Left lobe of liver (tissue), 2 donors: Measurements from ENCODE around the gene C5orf34. TPM values are rescaled to one million over a fixed set of nuclear protein-coding genes. Genes with fewer than 3 reads are reported as not detected.
A peak's percentile ranks its signal among the peaks of the same experiment; 100 is the strongest.
"Not testable (repeated sequence)": the region's sequence is repeated elsewhere in the genome, so short reads cannot be mapped to it uniquely, and the experiment has no call there.

ENCODE experiments used
- ATAC-seq: fragments of 200-7000 bp; cut with Tn5 transposase; one replicate; pipeline ENCODE4 v1.9.1; 2020; ENCODE audit warnings: mild to moderate bottlenecking, moderate library complexity
- DNase-seq: peaks from one replicate; pipeline ENCODE4 v3.0.0-alpha.2; 2020; ENCODE audit warnings: low spot score
- total RNA-seq: library from RNA; stranded (reverse); gene quantifications from one replicate; pipeline ENCODE4 v1.2.1, GENCODE V29; 2021
- donor health status: DM: no; HTN: no; CAD: no; lungs with moderate emphysema.
- donor health status: DM: no; HTN: yes; CAD: no.

The C5orf34 gene
- total RNA-seq, 1 donor from 2014 or later: 0.70 TPM

DNA sequence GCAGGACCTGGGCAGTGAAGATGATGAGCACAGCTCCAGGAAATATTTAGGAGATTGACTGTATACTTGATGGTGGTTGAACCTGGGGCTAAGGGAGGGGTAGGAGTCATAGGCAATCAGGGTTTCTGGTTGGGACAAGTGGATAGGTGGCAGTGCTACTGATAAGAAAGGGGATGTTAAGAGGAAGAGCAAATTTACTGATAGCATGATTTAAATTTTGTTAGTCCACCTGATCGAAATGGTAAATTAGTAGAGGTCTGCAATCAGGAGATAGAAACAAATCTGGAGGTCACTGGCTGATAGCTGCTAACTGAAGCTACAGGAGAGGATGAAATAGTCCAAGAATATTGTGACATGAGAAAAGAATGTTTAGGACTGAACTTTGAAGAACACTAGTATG lies 5.7 kb upstream of the C5orf34 start:
- ATAC-seq: no peak
- DNase-seq: no peak

DNA sequence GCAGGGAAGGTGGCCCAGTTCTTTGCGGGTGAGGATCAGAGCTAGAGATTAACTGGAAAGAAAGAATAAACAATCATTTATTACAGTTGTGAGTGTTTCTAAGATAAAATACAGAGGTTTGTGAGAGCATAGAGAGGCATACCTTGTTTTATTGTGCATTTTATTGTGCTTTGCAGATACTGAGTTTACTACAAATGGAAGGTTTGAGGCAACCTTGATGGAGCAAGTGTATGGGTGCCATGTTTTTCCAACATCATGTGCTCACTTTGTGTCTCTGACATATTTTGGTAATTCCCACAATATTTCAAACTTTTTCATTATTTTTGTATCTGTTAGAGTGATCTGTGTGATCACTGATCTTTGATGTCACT lies 715 bp upstream of the C5orf34 start:
- DNase-seq (no peak), ATAC-seq (no peak)

DNA sequence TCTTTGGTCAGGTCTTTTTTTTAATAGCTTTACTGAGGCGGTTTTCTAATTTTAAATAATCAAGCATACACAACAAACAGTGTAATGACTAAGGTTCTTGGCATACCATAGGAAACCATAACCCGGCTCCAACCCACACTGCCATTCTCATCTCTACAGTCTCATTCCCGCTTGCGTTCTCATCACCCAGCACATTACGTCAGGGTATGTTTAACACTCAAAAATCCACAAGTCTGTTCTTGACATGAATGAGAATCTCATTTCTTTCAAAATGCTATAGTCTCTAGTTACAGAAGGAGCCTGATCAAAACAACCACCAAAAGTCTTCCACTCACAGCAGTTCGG lies 505 bp downstream of the C5orf34 start:
- no peak for DNase-seq

DNA sequence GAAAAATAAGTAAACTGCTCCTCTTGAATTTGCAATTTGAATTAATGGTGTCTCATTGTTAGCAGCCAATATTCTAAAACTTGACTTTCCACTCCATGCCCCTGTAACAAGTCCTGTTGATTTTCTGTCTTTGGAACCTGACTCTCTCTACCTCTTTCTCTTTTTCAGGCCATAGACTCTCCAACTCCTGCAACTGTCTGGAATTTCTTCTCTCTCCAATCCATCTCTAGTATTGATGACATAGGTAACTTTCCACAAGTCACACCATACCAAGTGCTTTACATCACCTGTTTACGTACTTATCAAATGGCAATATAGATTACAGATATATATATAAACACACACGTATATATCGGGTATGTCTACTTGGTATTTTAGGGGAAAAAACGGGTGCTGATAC lies 923 bp downstream of the C5orf34 start:
- ATAC-seq (no peak), DNase-seq (no peak)

More for the DNA sequence above, 505 bp downstream of the C5orf34 start:
- no peak for ATAC-seq

DNA sequence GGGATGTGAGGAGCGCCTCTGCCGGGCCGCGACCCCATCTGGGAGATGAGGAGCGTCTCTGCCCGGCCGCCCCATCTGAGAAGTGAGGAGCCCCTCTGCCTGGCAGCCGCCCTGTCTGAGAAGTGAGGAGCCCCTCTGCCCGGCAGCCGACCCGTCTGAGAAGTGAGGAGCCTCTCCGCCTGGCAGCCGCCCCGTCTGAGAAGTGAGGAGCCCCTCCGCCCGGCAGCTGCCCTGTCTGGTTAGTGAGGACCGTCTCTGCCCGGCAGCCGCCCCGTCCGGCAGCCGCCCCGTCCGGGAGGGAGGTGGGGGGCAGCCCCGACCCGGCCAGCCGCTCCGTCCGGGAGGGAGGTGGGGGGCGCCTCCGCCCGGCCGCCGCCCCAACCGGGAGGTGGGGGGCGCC lies 3.9 kb downstream of the C5orf34 start:
- DNase-seq, ATAC-seq: not testable (repeated sequence)

DNA sequence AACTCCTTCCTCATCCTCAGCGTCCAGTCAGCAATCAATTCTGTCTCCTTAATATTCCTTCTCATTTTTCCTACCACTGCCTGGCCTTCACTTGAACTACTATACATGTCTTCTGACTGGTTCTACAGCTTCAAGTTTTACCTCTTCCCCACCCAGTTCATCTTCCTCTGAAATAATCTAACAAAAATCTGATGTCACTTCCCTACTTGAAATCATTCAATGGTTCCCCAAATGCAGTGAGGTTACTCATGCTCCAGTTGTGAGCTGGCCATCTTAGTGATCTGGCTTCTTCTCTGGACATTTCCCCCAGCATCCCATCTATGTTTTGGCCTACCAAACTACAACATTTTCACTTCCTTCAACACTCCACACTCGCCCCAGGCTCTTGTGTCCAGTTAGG lies 16.4 kb downstream of the C5orf34 start:
- no peak for DNase-seq
- ATAC-seq: no peak

DNA sequence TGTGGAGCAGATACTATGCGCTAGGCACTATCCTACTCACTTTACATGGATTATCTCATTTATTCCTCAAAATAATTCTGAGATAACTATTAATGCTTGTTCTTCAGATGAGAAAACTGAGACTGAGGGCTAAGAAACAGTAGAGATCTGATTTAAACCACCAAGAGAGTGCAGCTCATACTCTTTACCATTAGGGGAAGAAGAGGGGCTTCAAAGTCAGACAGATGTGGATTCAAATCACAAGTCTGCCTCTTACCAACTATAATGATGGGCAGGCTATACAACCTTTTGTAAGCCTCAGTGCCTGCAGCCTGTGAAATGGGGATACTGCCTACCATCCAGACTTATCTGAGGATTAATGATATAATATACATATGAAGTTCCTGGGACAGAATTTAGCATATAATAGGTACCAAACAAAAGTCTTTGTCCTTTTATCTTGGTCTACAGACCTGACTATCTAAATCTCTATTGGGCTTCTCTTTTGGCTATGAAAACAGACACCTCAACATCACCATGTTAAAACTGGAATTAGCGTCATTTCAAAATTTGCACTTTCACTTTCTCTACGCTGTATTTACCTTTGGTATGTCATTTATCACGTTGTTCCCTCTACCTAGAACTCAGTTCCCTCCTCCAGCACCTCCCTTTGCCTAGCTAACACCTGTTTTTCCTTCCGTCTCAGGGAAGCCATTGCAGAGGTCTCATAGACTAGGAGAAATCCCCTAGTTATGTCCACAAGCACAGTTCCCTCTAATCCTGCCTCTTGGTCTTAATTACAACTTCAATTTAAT lies 17.4 kb downstream of the C5orf34 start:
- DNase-seq: no peak

DNA sequence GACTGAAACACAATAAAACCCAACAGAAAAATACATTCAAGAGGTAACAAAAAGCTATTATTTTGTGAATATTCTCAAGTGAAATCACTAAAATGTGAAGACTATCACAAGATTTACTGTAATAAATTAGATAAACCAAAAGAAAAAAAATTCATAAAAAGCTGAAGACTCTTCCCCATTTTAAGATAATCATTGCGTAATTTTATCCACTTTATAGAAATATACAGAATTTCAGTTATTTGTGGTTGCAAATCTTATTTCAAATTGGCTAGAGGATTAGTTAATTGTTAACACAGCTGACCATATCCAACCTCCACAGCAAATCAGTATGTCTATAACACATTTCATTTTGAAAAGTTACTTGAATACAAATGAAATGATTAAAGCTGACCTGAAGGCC lies 23.6 kb downstream of the C5orf34 start:
- ATAC-seq (no peak), DNase-seq (no peak)

More for the DNA sequence above, 17.4 kb downstream of the C5orf34 start:
- ATAC-seq: peak; percentile 50

DNA sequence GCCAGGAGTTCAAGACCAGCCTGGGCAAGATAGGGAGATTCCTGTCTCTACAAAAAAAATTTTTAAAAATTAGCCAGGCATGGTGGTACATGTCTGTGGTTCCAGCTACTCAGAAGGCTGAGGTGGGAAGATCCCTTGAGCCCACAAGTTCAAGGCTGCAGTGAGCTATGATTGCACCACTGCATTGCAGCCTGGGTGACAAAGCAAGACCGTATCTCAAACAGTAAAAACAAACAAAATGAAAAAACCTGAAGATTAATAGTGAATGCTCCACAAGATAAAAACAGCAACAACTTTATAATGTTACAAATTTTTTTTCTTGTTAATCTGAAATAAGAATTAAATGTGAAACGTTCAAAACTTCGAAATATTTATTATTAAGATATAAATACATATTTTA lies 28.6 kb downstream of the C5orf34 start:
- ATAC-seq: no peak
- no peak for DNase-seq

DNA sequence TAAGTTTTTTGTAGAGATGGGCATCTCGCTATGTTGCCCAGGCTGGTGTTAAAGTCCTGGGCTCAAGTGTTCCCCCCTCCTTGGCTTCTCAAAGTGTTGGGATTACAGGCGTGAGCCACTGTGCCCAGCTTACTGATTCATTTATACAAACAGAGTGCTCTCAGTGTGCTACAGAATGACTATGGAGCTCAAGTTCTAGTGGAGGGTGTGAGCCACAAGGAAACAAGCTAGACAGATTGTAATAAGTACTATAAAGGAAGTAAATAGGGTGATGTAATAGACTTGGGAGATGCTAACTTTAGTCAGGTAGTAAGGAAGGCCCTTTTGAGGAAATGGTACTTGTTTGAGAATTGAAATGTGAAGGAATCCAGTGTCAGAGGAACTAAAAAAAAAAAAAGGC lies 29.5 kb downstream of the C5orf34 start:
- ATAC-seq (no peak), DNase-seq (no peak)

DNA sequence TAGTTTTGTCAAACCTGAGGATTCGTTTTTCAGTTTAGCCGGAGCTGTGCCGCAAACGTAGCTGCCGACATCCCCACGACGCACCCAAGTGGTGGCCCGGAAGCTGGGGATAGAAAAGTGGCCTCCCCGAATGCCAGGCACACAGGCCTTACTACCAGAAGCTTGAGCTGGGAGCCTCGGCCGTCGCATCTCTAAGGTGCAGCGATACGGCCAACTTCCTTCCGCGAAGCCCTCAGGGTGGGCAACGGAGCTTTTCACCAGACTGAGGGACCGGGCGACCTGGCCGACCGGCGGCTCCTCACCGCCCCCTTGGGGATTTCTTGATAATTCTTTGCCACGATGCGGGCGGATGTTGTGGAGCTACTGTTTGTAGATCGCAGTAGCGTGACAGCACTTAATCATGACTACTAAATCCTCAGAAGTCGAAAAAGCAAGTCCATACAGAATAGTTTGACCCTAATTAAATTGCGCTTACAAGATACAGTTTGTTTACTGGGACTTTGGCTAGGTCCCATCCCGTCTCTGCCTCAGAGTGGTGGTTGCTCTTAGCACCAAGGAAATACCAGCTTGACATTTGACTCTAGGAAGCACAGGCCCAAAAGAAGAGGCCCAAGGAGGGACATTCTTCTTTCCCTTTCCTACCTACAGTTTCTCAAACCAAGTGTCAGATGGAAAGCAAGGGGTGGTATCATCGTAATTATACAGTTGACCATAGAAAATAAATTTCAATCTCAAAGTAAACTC lies 30.7 kb downstream of the C5orf34 start:
- DNase-seq: peak; percentile 85

DNA sequence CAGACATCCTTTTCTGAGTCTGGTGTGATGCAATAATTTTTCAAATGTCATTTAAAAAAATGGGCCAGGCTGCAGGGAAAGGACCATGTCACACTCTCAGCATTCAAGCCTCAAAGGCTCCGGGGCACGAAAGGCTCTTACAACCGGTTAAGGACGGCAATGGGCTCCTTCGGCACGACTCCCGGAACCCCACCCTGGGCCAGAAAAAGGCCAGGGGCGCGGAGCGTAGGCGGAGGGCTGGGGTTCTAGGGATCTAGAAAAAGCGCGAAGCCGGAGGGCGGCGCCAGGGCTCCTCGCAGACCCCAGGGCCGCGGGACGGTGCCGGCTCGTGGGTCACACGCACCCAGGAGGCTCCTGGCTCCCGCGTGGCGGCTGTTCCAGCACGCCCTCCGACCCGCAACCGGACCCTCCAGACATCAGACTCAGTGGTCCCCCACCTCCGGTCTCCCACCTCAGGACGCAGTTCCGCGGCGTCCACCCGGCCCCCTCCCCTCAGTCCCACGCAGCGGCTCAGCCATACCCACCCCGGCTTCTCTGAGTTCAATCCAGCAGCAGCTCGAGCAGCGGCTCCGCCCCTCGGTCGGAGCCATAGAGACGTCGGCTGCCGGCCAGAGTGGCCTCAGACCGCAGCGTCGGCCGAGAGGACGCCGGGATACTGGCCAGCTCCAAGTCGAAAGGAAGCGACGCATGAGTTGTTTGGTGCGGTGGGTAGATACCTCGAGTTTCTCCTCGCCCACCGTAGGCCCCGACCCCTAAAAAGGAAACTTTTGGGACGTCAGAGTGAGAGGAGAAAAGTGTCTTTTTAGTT lies 31.4 kb downstream of the C5orf34 start, which contains the start of gene TMEM267:
Gene TMEM267, minus strand, starts transcription at position 568 of the 808 bp plus-strand sequence. CDS start 29,896 bp downstream, outside the sequence.
- ATAC-seq: peak; percentile 96

More for the DNA sequence above, 30.7 kb downstream of the C5orf34 start:
- peak; percentile 84 for ATAC-seq

DNA sequence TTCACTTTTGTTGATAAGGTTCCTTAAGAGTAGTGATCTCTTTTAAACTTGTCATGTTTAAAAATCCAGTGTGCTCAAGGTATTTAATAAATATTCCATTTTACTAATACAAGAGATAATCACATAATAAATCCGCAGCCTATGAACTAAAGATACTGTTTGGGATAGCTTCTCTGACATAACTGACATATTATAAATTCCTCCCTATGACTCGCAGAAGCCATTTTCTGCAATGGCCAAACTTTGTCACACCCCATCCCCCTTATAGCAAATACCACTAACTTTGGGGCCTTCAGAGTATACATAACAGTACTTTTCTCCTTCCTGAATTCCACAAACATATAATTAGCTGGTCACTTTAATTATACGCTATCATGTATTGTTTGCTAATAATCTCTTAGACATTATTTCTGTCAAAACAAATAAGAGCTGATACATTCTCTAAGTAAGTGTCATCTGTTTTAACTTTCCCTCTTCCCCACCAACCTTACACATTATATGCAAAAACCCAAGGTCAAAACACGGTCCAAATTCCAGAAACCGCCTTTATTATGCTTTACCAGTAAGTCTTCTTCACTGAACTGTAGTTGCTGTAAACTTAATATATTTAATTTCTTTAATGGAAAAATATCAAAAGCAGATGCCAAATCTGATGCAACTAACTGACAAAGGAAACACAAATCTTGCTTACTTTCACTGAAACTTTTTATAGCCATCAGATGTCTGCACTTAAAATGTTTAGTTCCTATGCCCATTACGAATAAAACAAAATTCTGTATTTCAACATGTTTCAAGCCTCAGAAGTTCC lies 32.3 kb downstream of the C5orf34 start:
- DNase-seq (no peak), ATAC-seq (no peak)

More for the DNA sequence above, 31.4 kb downstream of the C5orf34 start, which contains the start of gene TMEM267:
- DNase-seq: peak; percentile 94

DNA sequence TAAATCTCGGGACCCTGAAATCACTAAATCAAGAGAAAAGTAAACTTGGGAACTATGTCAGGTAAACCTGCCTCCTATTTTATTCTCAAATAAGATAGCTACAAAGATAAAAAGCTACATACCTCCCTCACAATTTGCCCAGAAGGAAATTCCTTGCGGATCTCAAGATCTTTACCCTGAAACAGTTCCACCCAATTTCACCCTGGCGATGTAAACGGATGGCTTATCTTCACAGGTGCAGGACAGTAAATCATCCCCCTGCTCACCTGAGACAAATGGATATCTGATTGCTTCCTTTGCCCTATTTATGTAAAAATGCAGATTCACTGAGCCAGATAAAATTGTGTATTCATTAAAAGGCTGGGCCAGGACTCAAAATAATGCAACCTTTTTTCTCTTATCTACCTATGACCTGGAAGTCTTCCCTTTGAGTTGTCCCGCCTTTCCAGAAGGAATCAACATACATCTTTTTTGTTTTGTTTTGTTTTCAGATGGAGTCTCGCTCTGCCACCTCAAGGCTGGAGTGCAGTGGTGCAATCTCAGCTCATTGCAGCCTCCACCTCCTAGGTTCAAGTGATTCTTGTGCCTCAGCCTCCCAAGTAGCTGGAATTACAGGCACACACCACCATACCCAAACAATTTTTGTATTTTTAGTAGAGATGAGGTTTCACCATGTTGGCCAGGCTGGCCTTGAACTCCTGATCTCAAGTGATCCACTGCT lies 45.1 kb downstream of the C5orf34 start:
- no peak for DNase-seq
- no peak for ATAC-seq

DNA sequence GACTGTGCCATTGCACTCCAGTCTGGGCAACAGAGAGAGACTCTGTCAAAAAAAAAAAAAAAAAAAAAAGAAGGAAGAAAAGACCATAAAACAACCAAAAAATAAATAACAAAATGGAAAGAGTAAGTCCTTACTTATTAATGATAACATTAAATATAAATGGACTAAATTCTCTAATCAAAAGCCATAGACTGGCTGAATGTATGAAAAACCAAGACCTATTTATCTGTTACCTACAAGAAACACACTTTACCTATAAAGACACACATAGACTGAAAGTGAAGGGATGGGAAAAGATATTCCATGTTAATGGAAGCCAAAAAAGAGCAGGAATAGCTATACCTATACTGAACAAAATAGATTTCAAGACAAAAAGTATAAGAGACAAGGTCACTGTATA lies 47.8 kb downstream of the C5orf34 start:
- no peak for ATAC-seq
- no peak for DNase-seq

DNA sequence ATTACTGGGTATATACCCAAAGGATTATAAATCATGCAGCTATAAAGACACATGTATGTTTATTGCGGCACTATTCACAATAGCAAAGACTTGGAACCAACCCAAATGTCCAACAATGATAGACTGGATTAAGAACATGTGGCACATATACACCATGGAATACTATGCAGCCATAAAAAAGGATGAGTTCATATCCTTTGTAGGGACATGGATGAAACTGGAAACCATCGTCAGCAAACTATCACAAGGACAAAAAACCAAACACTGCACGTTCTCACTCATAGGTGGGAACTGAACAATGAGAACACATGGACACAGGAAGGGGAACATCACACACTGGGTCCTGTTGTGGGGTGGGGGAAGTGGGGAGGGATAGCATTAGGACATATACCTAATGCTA lies 49.5 kb downstream of the C5orf34 start:
- ATAC-seq, DNase-seq: not testable (repeated sequence)

DNA sequence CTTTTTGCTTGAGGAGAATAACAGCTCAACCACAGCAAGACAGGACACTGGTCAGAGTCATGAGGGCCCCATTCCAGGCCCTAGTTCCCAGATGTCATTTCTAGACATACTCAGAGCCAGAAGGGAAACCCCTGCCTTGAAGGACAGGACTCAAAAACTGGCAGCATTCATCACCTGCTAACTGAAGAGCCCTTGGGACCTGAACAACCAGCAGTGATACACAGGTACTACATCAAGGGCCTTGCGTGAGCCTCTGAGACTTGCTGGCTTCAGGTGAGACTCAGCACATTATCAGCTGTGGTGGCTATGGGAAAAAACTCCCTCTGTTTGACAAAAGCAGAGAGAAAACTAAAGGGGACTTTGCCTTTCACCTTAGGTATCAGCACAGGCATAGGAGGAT lies 53.9 kb downstream of the C5orf34 start:
- DNase-seq (no peak), ATAC-seq (no peak)

DNA sequence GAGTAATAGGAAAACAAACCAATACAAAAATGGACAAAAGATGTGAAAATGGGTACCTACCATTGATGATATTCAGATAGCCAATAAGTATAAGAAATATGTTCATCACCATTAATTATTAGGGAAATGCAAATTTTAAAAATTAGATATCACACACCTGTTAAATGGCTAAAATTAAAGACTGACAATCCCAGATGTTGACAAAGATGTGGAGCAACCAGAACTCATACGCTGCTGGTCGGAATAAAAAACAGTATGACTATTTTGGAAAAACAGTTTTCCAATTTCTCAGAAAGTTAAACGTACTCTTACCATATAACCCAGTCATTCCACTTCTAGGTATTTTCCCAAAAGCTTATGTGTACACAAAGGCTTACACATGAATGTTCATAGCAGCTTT lies 58.4 kb downstream of the C5orf34 start:
- ATAC-seq: no peak
- DNase-seq: no peak

DNA sequence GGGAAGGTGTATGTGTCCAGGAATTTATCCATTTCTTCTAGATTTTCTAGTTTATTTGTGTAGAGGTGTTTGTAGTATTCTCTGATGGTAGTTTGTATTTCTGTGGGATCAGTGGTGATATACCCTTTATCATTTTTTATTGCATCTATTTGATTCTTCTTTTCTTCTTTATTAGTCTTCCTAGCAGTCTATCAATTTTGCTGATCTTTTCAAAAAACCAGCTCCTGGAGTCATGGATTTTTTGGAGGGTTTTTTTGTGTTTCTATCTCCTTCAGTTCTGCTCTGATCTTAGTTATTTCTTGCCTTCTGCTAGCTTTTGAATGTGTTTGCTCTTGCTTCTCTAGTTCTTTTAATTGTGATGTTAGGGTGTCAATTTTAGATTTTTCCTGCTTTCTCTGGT lies 73.4 kb downstream of the C5orf34 start:
- ATAC-seq: not testable (repeated sequence)

More for the DNA sequence above, 73.4 kb downstream of the C5orf34 start:
- DNase-seq: not testable (repeated sequence)
